Measurements from ENCODE around the gene AZIN2.

AZIN2 gene

GRCh38 chr1:33092438-33092837 is 11.5 kb downstream of the AZIN2 start:
- TF ChIP-seq CTCF (IDR thresholded peaks at IDR 0.05; ENCODE audit: borderline replicate concordance, extremely low read depth, low read length, poor library complexity, severe bottlenecking) (no peak), EZH2 (IDR thresholded peaks at IDR 0.05; ENCODE audit: borderline replicate concordance, low read depth, low read length, severe bottlenecking) (no peak)
- H3K9ac ChIP-seq (ENCODE audit: low read depth, low read length) = no peak overlapping the region
- H3K27ac ChIP-seq (ENCODE audit: low read length) = no peak overlapping the region
- no peak overlapping the region for H3K4me3 ChIP-seq (ENCODE audit: low read depth in 1 of 2, low read length in 2 of 2)
- H3K4me1 ChIP-seq (ENCODE audit: insufficient read depth, low read length) = peaks cover 15% of the 10 kb centered on the region
- H3K79me2 ChIP-seq (ENCODE audit: insufficient read depth, low read length) = no peaks in the 10 kb centered on the region
- no peak overlapping the region for H3K4me2 ChIP-seq (ENCODE audit: insufficient read depth, low read length)
- no peak overlapping the region for H2AFZ ChIP-seq (ENCODE audit: low read depth, low read length)
- DNase-seq (no peak), ATAC-seq (ENCODE audit: insufficient read depth, low read depth) (no peak)
- H3K36me3 ChIP-seq (ENCODE audit: insufficient read depth, low read length) = no peaks in the 10 kb centered on the region
- H4K20me1 ChIP-seq (ENCODE audit: insufficient read depth, low read length) = no peaks in the 10 kb centered on the region
- H3K9me3 ChIP-seq (ENCODE audit: insufficient read depth, low read length, severe bottlenecking) = no peaks in the 10 kb centered on the region
- H3K27me3 ChIP-seq (ENCODE audit: insufficient read depth, low read length, poor library complexity) = no peaks in the 10 kb centered on the region

GRCh38 chr1:33093004-33093403 is 12.1 kb downstream of the AZIN2 start:
- no peak overlapping the region for H3K27ac ChIP-seq (ENCODE audit: low read length)
- no peaks in the 10 kb centered on the region for H4K20me1 ChIP-seq (ENCODE audit: insufficient read depth, low read length)
- no peaks in the 10 kb centered on the region for H3K79me2 ChIP-seq (ENCODE audit: insufficient read depth, low read length)
- H3K9ac ChIP-seq (ENCODE audit: low read depth, low read length) = no peak overlapping the region
- H3K27me3 ChIP-seq (ENCODE audit: insufficient read depth, low read length, poor library complexity) = no peaks in the 10 kb centered on the region
- no peaks in the 10 kb centered on the region for H3K36me3 ChIP-seq (ENCODE audit: insufficient read depth, low read length)
- H3K4me1 ChIP-seq (ENCODE audit: insufficient read depth, low read length) = peaks cover 20% of the 10 kb centered on the region
- ATAC-seq (ENCODE audit: insufficient read depth, low read depth) (no peak), DNase-seq (no peak)
- no peak overlapping the region for H3K4me2 ChIP-seq (ENCODE audit: insufficient read depth, low read length)
- TF ChIP-seq CTCF (IDR thresholded peaks at IDR 0.05; ENCODE audit: borderline replicate concordance, extremely low read depth, low read length, poor library complexity, severe bottlenecking) (no peak), EZH2 (IDR thresholded peaks at IDR 0.05; ENCODE audit: borderline replicate concordance, low read depth, low read length, severe bottlenecking) (no peak)
- no peaks in the 10 kb centered on the region for H3K9me3 ChIP-seq (ENCODE audit: insufficient read depth, low read length, severe bottlenecking)
- no peak overlapping the region for H2AFZ ChIP-seq (ENCODE audit: low read depth, low read length)
- no peak overlapping the region for H3K4me3 ChIP-seq (ENCODE audit: low read depth in 1 of 2, low read length in 2 of 2)

GRCh38 chr1:33094486-33094885 is 13.5 kb downstream of the AZIN2 start:
- H3K4me1 ChIP-seq (ENCODE audit: insufficient read depth, low read length) = peaks cover 32% of the 10 kb centered on the region
- no peak for TF ChIP-seq CTCF (IDR thresholded peaks at IDR 0.05; ENCODE audit: borderline replicate concordance, extremely low read depth, low read length, poor library complexity, severe bottlenecking)
- no peak for TF ChIP-seq EZH2 (IDR thresholded peaks at IDR 0.05; ENCODE audit: borderline replicate concordance, low read depth, low read length, severe bottlenecking)
- ATAC-seq (ENCODE audit: insufficient read depth, low read depth) = no peak
- no peaks in the 10 kb centered on the region for H4K20me1 ChIP-seq (ENCODE audit: insufficient read depth, low read length)
- H3K9ac ChIP-seq (ENCODE audit: low read depth, low read length) = no peak overlapping the region
- peak overlapping the region; percentile 29; the same call in 1 of the 2 replicates for H3K27ac ChIP-seq (ENCODE audit: low read length)
- H3K4me2 ChIP-seq (ENCODE audit: insufficient read depth, low read length) = no peak overlapping the region
- no peak overlapping the region for H2AFZ ChIP-seq (ENCODE audit: low read depth, low read length)
- H3K9me3 ChIP-seq (ENCODE audit: insufficient read depth, low read length, severe bottlenecking) = no peaks in the 10 kb centered on the region
- no peaks in the 10 kb centered on the region for H3K27me3 ChIP-seq (ENCODE audit: insufficient read depth, low read length, poor library complexity)
- DNase-seq = no peak
- H3K79me2 ChIP-seq (ENCODE audit: insufficient read depth, low read length) = no peaks in the 10 kb centered on the region
- H3K36me3 ChIP-seq (ENCODE audit: insufficient read depth, low read length) = no peaks in the 10 kb centered on the region
- no peak overlapping the region for H3K4me3 ChIP-seq (ENCODE audit: low read depth in 1 of 2, low read length in 2 of 2)
